SK-N-SH (cell line): ENCODE data around the gene TOP3B. TPM values are rescaled to one million over a fixed set of nuclear protein-coding genes. Genes with fewer than 3 reads are reported as not detected.

Experiments used
- CTCF ChIA-PET: fragments of 300-600, 350-600 bp; formaldehyde crosslinking; extraction: SDS; loops from one replicate; lab custom pipeline; 2021; lab: Yijun Ruan, JAX
- POLR2A ChIA-PET: fragments of 350-600 bp; sonication (Branson Sonifier 250); formaldehyde crosslinking; extraction: SDS; loops from one replicate; lab custom pipeline; 2020; ENCODE audit warnings: antibody characterized with exemption, inconsistent platforms; lab: Yijun Ruan, JAX
- DNase-seq: peaks from one replicate; pipeline ENCODE4 v3.0.0; 2012
- H2AFZ ChIP-seq: fragments of 200-600 bp; sonication (generic); 2 replicates; pipeline ENCODE4 v1.8.1; 2016; ENCODE audit warnings: antibody characterized with exemption, mild to moderate bottlenecking, low read depth
- H3F3A ChIP-seq: fragments of 200-600 bp; sonication (generic); replicated peaks from 2 replicates; pipeline ENCODE3; 2016; ENCODE audit warnings: antibody characterized with exemption, mild to moderate bottlenecking; ENCODE audit not compliant: insufficient read depth
- H3K27ac ChIP-seq, 2 experiments: fragments of 200-500 bp in 1 of 2; fragments of 200-600 bp in 1 of 2; sonication (Bioruptor generic) in 1 of 2; sonication (generic), shearing (Covaris generic) in 1 of 2; 2 replicates each; pipeline versions ENCODE4 v1.5.1 to v1.6.1; 2014 to 2016; ENCODE audit warnings: low read depth in 2 of 2, inconsistent platforms in 1 of 2, low read length in 1 of 2, mild to moderate bottlenecking in 1 of 2, mixed read lengths in 1 of 2
- H3K27me3 ChIP-seq: fragments of 200-600 bp; sonication (generic), shearing (Covaris generic); 2 replicates; pipeline ENCODE4 v1.6.1; 2016; ENCODE audit warnings: mixed run types; ENCODE audit not compliant: insufficient read depth
- H3K36me3 ChIP-seq, 2 experiments: fragments of 200-500 bp in 1 of 2; fragments of 200-600 bp in 1 of 2; sonication (Bioruptor generic) in 1 of 2; sonication (generic) in 1 of 2; replicated peaks in 1 of 2; 2 replicates each; pipeline versions ENCODE3 to v1.5.1; 2014 to 2016; ENCODE audit warnings: low read length in 1 of 2, mild to moderate bottlenecking in 1 of 2; ENCODE audit not compliant: insufficient read depth in 2 of 2, control insufficient read depth in 1 of 2
- H3K4me1 ChIP-seq, 2 experiments: fragments of 200-500 bp in 1 of 2; fragments of 200-600 bp in 1 of 2; sonication (Bioruptor generic) in 1 of 2; sonication (generic), shearing (Covaris generic) in 1 of 2; 2 replicates each; pipeline versions ENCODE4 v1.5.1 to v1.6.1; 2014 to 2016; ENCODE audit warnings: low read depth in 1 of 2, low read length in 1 of 2, mixed run types in 1 of 2; ENCODE audit not compliant: insufficient read depth in 2 of 2, control insufficient read depth in 1 of 2
- H3K4me2 ChIP-seq: fragments of 200-600 bp; sonication (generic), shearing (Covaris generic); 2 replicates; pipeline ENCODE4 v1.6.1; 2017; ENCODE audit warnings: mixed run types
- H3K4me3 ChIP-seq, 2 experiments: fragments of 200-500 bp in 1 of 2; fragments of 200-600 bp in 1 of 2; sonication (Bioruptor generic) in 1 of 2; sonication (generic), shearing (Covaris generic) in 1 of 2; 2 replicates each; pipeline versions ENCODE4 v1.5.1 to v1.8.1; 2014 to 2016; ENCODE audit warnings: low read depth in 2 of 2, inconsistent platforms in 1 of 2, low read length in 1 of 2, mild to moderate bottlenecking in 1 of 2, mixed read lengths in 1 of 2, moderate library complexity in 1 of 2
- H3K79me2 ChIP-seq: fragments of 200-600 bp; sonication (generic); 2 replicates; pipeline ENCODE4 v1.8.1; 2017; ENCODE audit warnings: mild to moderate bottlenecking; ENCODE audit not compliant: insufficient read depth
- H3K9ac ChIP-seq: fragments of 200-600 bp; sonication (generic); 2 replicates; pipeline ENCODE4 v1.6.1; 2017; ENCODE audit warnings: mixed run types
- H3K9me2 ChIP-seq: fragments of 200-600 bp; sonication (generic); 2 replicates; pipeline ENCODE4 v1.6.1; 2017; ENCODE audit warnings: mixed run types
- H3K9me3 ChIP-seq: fragments of 200-600 bp; sonication (generic); 2 replicates; pipeline ENCODE4 v1.6.1; 2017; ENCODE audit warnings: mixed run types, mild to moderate bottlenecking, moderate library complexity
- H4K20me1 ChIP-seq: fragments of 200-600 bp; sonication (generic); 2 replicates; pipeline ENCODE4 v1.6.1; 2017; ENCODE audit warnings: mild to moderate bottlenecking, mixed run types; ENCODE audit not compliant: insufficient read depth
- ELF1 ChIP-seq: IDR thresholded peaks from 2 replicates; pipeline ENCODE4 v1.4.0; 2012
- EP300 ChIP-seq, 2 experiments: IDR thresholded peaks; 2 replicates each; pipeline versions ENCODE4 v1.4.0 to v1.6.1; 2012; ENCODE audit warnings: borderline replicate concordance in 1 of 2, low read depth in 1 of 2, low read length in 1 of 2
- FOXJ3 ChIP-seq: sonication (generic); formaldehyde crosslinking; IDR thresholded peaks from 2 replicates; pipeline ENCODE4 v1.5.1; 2020; ENCODE audit warnings: mild to moderate bottlenecking, missing genetic modification reagents
- FOXM1 ChIP-seq: IDR thresholded peaks from 2 replicates; pipeline ENCODE4 v1.4.0; 2012; ENCODE audit warnings: low read depth, mild to moderate bottlenecking
- GABPA ChIP-seq: IDR thresholded peaks from 2 replicates; pipeline ENCODE4 v1.4.0; 2012; ENCODE audit warnings: low read depth, mild to moderate bottlenecking
- GATA2 ChIP-seq: sonication (generic); formaldehyde crosslinking; IDR thresholded peaks from 2 replicates; pipeline ENCODE4 v1.5.0; 2020; ENCODE audit warnings: mild to moderate bottlenecking, missing genetic modification reagents
- JUND ChIP-seq: IDR thresholded peaks from 2 replicates; pipeline ENCODE4 v1.4.0; 2012
- MAX ChIP-seq: IDR thresholded peaks from 2 replicates; pipeline ENCODE4 v1.4.0; 2012; ENCODE audit warnings: low read depth
- MEF2A ChIP-seq: IDR thresholded peaks from 2 replicates; pipeline ENCODE4 v1.4.0; 2012; ENCODE audit warnings: low read depth, borderline replicate concordance
- NFIC ChIP-seq: IDR thresholded peaks from 2 replicates; pipeline ENCODE4 v1.4.0; 2012; ENCODE audit warnings: borderline replicate concordance
- RXRA ChIP-seq: IDR thresholded peaks from 2 replicates; pipeline ENCODE4 v1.4.0; 2012; ENCODE audit warnings: low read depth, mild to moderate bottlenecking, borderline replicate concordance
- SIN3A ChIP-seq: IDR thresholded peaks from 2 replicates; pipeline ENCODE4 v1.6.1; 2012; ENCODE audit warnings: low read depth, mild to moderate bottlenecking, low read length, moderate library complexity, borderline replicate concordance
- SMC3 ChIP-seq: IDR thresholded peaks from 2 replicates; pipeline ENCODE4 v1.6.1; 2012; ENCODE audit warnings: low read depth, low read length, improper control_type of control experiment
- TCF12 ChIP-seq: IDR thresholded peaks from 2 replicates; pipeline ENCODE4 v1.4.0; 2012
- TEAD4 ChIP-seq: IDR thresholded peaks from 2 replicates; pipeline ENCODE4 v1.4.0; 2012; ENCODE audit warnings: mild to moderate bottlenecking, borderline replicate concordance; ENCODE audit not compliant: insufficient read depth
- WGBS: methylation state at CpG from one replicate; pipeline ENCODE4 v1.1.6; 2017; ENCODE audit warnings: low lambda C conversion rate; 5-methylcytosine and 5-hydroxymethylcytosine counted together
- polyA plus RNA-seq, 3 experiments: library from polyadenylated mRNA; depleted of rRNA; stranded (reverse); fragments of >200 nt; gene quantifications; 2 replicates each; pipeline ENCODE4 v1.2.3, GENCODE V29; 2012
- TF ChIP-seq, protein P1 (sequence below): IDR thresholded peaks from 2 replicates; pipeline ENCODE4 v1.4.0; 2012; ENCODE audit warnings: low read depth, borderline replicate concordance
- TF ChIP-seq, protein P2 (sequence below): IDR thresholded peaks from 2 replicates; pipeline ENCODE4; 2012

The TOP3B gene
- polyA plus RNA-seq, 1 of the 3 experiments (the other 2 are of a cell fraction): 14.4 TPM

GRCh38 chr22:21949569-21949918 is 33.0 kb downstream of the TOP3B start (continued):
- TF ChIP-seq, protein P1, sequence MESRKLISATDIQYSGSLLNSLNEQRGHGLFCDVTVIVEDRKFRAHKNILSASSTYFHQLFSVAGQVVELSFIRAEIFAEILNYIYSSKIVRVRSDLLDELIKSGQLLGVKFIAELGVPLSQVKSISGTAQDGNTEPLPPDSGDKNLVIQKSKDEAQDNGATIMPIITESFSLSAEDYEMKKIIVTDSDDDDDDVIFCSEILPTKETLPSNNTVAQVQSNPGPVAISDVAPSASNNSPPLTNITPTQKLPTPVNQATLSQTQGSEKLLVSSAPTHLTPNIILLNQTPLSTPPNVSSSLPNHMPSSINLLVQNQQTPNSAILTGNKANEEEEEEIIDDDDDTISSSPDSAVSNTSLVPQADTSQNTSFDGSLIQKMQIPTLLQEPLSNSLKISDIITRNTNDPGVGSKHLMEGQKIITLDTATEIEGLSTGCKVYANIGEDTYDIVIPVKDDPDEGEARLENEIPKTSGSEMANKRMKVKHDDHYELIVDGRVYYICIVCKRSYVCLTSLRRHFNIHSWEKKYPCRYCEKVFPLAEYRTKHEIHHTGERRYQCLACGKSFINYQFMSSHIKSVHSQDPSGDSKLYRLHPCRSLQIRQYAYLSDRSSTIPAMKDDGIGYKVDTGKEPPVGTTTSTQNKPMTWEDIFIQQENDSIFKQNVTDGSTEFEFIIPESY: no peak
- TF ChIP-seq GATA2 (CRISPR knock-in tag) (no peak), FOXJ3 (CRISPR knock-in tag) (no peak)

DNA sequence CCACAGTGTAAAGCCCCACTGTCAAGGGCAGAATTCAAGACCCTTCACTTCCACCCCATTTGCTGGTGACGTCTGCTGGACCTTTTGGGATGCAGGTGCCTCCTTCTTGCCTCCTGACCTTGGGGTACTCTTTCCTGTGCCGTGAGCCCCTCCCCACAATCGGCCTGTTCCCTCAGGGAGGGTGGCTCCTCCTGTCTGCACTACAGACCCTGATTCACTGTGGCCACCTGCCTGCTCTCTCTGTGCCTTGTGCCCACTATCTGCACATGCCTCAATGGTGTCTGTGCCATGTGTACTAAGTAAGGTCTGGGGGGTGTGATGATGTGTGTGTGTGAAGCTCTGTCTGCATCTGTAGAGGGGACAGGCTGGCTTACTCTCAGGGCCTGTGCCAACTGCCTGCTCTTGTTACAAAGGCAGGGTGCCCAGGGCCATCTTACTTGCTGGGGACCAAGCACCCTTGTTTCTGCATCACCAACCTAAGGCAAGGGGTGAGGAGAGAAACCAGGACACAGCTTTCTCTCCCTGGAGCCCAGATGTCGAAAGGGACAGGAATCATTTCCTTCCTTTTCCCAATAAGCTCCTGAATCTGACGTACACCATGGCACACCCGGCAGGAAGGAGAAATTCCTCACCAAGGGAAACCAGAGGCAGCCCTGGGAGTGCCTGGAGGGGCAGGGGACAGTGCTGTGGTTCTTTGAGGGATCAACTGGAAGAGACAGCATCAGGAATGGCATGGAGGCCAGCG is 33.6 kb downstream of the TOP3B start:
- POLR2A ChIA-PET: interaction anchor here (1.3 kb wide), 1 partner anchor 10 kb away, joined by 4 read pairs; no protein-coding TSS in a partner anchor

More for the DNA sequence above, 33.6 kb downstream of the TOP3B start:
- TF ChIP-seq MAX (no peak), TCF12 (no peak), MEF2A (no peak), JUND (no peak), RXRA (no peak), SMC3 (no peak), SIN3A (no peak), TEAD4 (no peak), ELF1 (no peak), EP300 (IDR thresholded peaks at IDR 0.05; ENCODE audit: borderline replicate concordance in 1 of 2, low read depth in 1 of 2, low read length in 1 of 2) (no peak), GABPA (no peak), FOXM1 (no peak), NFIC (no peak)
- TF ChIP-seq, protein P1: no peak
- TF ChIP-seq, protein P2, sequence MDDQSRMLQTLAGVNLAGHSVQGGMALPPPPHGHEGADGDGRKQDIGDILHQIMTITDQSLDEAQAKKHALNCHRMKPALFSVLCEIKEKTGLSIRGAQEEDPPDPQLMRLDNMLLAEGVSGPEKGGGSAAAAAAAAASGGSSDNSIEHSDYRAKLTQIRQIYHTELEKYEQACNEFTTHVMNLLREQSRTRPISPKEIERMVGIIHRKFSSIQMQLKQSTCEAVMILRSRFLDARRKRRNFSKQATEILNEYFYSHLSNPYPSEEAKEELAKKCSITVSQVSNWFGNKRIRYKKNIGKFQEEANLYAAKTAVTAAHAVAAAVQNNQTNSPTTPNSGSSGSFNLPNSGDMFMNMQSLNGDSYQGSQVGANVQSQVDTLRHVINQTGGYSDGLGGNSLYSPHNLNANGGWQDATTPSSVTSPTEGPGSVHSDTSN: no peak
- no peak overlapping the region for H3K4me3 ChIP-seq
- DNase-seq: no peak
- peaks cover 17 to 25% of the 10 kb centered on the region in 2 experiments; a peak in 3 of 4 replicates for H3K4me1 ChIP-seq
- H3K4me2 ChIP-seq: no peak overlapping the region
- no peaks in the 10 kb centered on the region for H3K27me3 ChIP-seq
- H3K9me2 ChIP-seq: no peaks in the 10 kb centered on the region
- WGBS: 95% methylated on average over 6 of the region's 7 CpGs
- no peaks in the 10 kb centered on the region for H3K9me3 ChIP-seq
- H3K9ac ChIP-seq: no peak overlapping the region
- peaks cover 5 to 20% of the 10 kb centered on the region in 2 experiments for H3K36me3 ChIP-seq
- H3K27ac ChIP-seq: no peak overlapping the region
- H3F3A ChIP-seq: peaks cover 10% of the 10 kb centered on the region
- H3K79me2 ChIP-seq: peaks cover 58% of the 10 kb centered on the region
- CTCF ChIA-PET: interaction anchor here (3.1 to 9.7 kb wide), 2 partner anchors 10 to 23 kb away, joined by 13 to 173 read pairs; no protein-coding TSS in a partner anchor
- H2AFZ ChIP-seq: no peak overlapping the region
- no peaks in the 10 kb centered on the region for H4K20me1 ChIP-seq
